ENCODE measurements around the gene ACTRT1.

ACTRT1 gene

DNA sequence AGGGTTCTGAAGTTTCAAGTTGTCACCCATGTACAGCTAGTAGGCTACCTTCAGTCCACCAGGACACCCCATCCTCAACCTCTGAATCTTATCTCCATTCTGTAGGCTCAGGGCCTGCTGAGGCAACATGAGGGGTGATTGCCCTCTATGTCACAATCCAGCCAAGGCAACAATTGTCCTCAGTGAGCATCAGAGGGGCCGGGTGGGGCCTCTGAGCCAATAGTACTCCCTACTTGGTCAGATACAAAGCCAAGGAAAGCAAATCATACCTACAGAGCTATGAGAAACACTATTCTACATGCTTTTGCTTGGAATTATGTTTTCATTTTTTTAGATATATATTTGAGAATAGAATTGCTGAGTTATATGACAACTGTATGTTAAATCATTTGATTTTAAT lies at the start of gene ACTRT1:
TSS of gene ACTRT1 (minus strand) at position 101 of the 400 bp plus-strand sequence. CDS start 197 bp downstream, outside the sequence.
- DNase-seq, result no peak

DNA sequence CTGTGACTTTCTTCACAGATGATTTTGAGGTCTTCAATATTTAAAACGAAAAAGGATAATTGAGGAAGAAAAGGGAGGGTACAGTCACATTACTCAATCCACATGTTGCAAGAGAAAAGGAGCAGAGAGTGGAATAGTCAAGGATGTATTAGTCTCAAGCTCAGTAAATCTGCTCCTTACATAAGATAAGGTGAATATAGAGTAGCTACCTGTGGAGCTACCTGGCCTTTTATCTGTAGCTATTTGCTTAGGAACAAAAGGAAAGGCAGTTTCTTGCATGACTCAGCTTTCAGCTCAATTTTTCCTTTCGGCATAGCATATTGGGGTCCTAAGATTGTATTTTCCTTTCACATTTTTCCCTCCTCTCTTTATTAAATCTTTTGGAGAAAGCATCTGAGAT lies 26.3 kb upstream of the ACTRT1 start:
- no peak for DNase-seq

DNA sequence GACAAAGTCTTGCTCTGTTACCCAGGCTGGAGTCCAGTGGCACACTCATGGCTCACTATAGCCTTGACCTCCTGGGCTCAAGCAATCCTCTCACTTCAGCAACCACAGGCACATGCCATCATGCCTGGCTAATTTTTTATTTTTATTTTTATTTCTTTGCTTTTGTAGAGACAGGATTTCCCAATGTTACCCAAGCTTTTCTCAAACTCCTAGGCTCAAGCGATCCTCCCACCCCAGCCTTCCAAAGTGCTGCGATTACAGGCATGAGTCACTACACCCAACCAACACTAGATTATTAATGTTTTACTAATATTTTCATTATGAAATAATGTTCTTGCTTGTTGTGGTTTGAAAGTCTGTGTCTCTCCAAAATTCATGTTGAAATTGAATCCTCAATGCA lies 5.2 kb upstream of the ACTRT1 start:
- no peak for DNase-seq

DNA sequence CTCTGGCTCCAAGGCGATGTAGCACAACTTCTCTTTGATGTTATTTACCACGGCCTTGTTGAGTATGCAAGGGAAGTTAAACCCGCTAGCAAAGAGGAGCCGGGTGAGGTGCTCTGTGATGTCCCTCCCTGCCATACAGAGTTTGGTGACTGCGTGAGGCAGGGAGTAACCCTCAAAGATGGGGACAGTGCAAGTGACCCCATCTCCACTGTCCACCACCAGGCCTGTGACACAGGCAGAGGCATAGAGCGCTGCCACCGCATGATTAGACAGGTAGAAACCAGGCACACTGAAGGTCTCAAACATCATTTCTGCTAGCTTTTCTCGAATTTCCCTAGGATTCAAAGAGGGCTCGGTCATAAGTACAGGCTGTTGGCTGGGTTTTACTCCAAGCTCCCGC lies 677 bp downstream of the ACTRT1 start:
- DNase-seq, result no peak

DNA sequence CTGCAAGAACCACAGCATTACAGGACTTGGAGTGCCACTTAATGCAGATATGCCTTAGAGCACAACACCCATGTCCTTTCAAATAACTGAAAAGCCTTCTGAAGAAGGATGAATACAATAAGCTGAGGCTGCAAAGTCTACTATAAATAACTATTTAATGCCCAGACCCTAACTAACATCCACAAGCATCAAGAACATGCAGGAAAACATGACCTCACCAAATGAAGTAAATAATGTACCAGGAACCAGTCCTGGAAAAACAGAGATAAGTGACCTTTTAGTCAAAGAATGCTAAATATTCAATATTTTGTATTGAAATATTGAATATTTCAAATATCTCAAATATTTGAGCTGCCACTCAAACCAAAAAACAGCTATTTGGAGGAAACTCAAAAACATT lies 16.9 kb downstream of the ACTRT1 start:
- no peak for DNase-seq

DNA sequence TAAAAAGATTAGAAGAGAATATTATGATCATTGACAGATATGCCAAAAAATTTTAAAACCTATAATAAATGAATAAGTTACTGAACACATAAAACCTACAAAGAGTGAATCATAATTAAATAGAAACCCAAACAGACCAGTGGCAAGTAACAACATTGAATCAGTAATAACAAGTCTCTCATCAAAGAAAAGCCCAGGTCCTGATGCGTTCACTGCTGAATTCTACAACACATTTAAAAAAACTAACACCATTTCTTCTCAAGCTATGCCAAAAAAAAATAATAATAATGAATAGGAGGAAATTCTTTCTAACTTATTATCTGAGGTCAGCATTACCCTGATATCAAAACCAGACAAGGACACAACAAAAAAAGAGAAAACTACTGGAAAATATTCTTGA lies 30.6 kb downstream of the ACTRT1 start:
- DNase-seq, result no peak

DNA sequence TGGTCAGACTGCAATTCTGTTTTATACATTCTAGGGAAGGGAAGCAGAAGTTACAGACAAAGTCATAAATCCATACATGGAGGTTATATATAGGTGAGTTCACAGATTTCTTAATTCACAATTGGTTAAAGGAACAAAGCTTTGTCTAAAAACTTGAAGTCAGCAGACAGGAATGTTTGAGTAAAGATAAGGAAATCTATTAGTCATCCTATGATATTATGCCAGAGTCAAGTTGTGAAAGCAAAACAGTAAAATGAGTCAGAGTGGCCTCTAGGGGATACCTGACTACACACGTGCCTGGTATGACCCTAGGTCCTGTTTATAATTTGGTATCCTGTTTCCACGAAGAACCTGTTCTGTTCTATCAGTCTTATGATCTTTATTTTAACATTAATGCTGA lies 31.5 kb downstream of the ACTRT1 start:
- no peak for DNase-seq

DNA sequence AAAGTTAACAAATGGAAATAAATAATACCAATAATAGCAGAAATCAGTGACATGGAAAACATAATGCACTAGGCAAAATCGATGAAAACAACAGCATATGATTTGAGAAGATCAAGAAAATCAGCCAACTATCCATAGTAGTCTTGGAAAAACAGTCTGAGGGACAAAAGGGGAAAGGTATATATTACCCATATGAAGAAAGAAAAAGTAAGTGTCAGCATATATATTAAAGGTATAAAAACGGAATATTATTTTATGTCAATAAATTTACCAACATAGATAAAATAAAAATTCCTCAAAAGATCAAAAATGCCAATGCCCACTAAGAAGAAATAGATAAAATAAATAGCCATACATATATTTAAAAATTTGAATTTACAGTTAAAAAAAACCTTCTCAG lies 33.0 kb downstream of the ACTRT1 start:
- DNase-seq, result no peak

DNA sequence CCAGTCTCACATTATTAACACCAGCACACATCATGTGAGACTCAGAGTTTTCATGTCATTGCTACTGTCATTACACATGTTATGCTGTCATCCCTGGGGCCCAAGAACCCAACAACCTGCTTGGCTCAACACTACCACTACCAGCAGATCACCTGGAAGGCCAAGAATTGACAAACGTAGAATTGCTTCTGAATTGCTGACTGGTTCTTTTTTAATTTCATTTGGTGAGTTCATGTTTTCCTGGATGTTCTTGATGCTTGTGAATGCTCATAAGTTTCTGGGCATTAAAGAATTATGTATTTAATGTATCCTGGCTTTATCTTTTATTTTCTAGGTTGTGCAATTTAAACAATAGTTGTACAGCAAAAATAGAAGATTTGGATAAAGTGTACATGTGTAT lies 40.2 kb downstream of the ACTRT1 start:
- DNase-seq, result no peak

DNA sequence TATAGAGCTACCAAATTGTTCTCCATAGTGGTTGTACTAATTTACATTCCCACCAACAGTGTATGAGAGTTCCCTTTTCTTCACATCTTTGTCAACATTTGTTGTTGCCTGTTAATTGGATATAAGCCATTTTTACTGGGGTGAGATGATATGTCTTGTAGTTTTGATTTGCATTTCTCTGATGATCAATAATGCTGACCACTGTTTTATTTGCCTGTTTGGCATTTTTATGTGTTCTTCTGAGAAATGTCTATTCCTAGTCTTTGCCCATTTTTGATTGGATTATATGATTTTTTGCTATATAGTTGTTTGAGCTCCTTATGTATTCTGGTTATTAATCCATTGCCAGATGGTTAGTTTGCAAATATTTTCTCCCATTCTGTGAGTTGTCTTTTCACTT lies 44.3 kb downstream of the ACTRT1 start:
- DNase-seq, result no peak
